Panc1 (cell line): ENCODE measurements around the gene PSRC1. TPM values are rescaled to one million over a fixed set of nuclear protein-coding genes. Genes with fewer than 3 reads are reported as not detected.

Experiments used
- ATAC-seq: fragments of 200-7000 bp; cut with Tn5 transposase; 2 replicates; pipeline ENCODE4 v1.9.1; 2020; ENCODE audit warnings: mild to moderate bottlenecking, moderate library complexity
- BruUV-seq: library from RNA; stranded (reverse); fragments of 400-500 nt; replicated peaks from 2 replicates; lab custom pipeline; 2021; lab: Mats Ljungman, UMichigan
- CTCF ChIA-PET: fragments of 300-600 bp; sonication (Branson Sonifier 250); formaldehyde crosslinking; loops from one replicate; lab custom pipeline; 2022; ENCODE audit warnings: antibody characterized with exemption; lab: Charles Lee
- POLR2A ChIA-PET: fragments of 300-600 bp; sonication (Branson Sonifier 250); formaldehyde crosslinking; loops from one replicate; lab custom pipeline; 2022; ENCODE audit warnings: antibody characterized with exemption; lab: Charles Lee
- DNase-seq: peaks from one replicate; pipeline ENCODE4 v3.0.0-alpha.2; 2010; ENCODE audit warnings: low read depth, low spot score
- H3K27ac ChIP-seq: 2 replicates; pipeline ENCODE4 v1.5.1; 2011; ENCODE audit warnings: mild to moderate bottlenecking, low read length, inconsistent platforms
- H3K27me3 ChIP-seq: fragments of 200-500 bp; sonication (Bioruptor generic); 2 replicates; pipeline ENCODE4 v1.6.0; 2014; ENCODE audit warnings: low read length, inconsistent platforms; ENCODE audit not compliant: control insufficient read depth, insufficient read depth
- H3K36me3 ChIP-seq: fragments of 200-500 bp; sonication (Bioruptor generic); 2 replicates; pipeline ENCODE4 v1.5.1; 2014; ENCODE audit warnings: inconsistent platforms, mild to moderate bottlenecking, low read length, moderate library complexity; ENCODE audit not compliant: control insufficient read depth, insufficient read depth
- H3K4me1 ChIP-seq: 2 replicates; pipeline ENCODE4 v1.5.1; 2011; ENCODE audit warnings: inconsistent platforms, mild to moderate bottlenecking, low read length, moderate library complexity; ENCODE audit not compliant: control insufficient read depth, insufficient read depth
- H3K4me3 ChIP-seq, 2 experiments: 2 replicates each; pipeline ENCODE4 v1.5.1; 2011 to 2012; ENCODE audit warnings: low read depth in 2 of 2, low read length in 2 of 2, mild to moderate bottlenecking in 2 of 2, inconsistent platforms in 1 of 2, moderate library complexity in 1 of 2
- H3K9me3 ChIP-seq: fragments of 200-500 bp; sonication (Bioruptor generic); 2 replicates; pipeline ENCODE4 v1.5.1; 2014; ENCODE audit warnings: low read depth, mild to moderate bottlenecking, inconsistent platforms, low read length, moderate library complexity; ENCODE audit not compliant: control insufficient read depth, insufficient read depth
- CTCF ChIP-seq: fragments of 450-650 bp; IDR thresholded peaks from 2 replicates; pipeline ENCODE4 v1.5.1; 2017; ENCODE audit warnings: mild to moderate bottlenecking
- POLR2AphosphoS5 ChIP-seq: IDR thresholded peaks from 2 replicates; pipeline ENCODE4 v1.6.1; 2012; ENCODE audit warnings: mild to moderate bottlenecking, low read depth, low read length, moderate library complexity
- REST ChIP-seq, 2 experiments: IDR thresholded peaks; 2 replicates each; pipeline ENCODE4 v1.6.1; 2011 to 2012; ENCODE audit warnings: low read depth in 2 of 2, control low read depth in 1 of 2, low read length in 1 of 2, mild to moderate bottlenecking in 1 of 2, moderate library complexity in 1 of 2; ENCODE audit not compliant: insufficient read depth in 1 of 2
- SIN3A ChIP-seq: IDR thresholded peaks from 2 replicates; pipeline ENCODE4 v1.6.1; 2012; ENCODE audit warnings: low read depth, mild to moderate bottlenecking, low read length, moderate library complexity, borderline replicate concordance; ENCODE audit not compliant: insufficient read depth
- TCF7L2 ChIP-seq: IDR thresholded peaks from 2 replicates; pipeline ENCODE4 v1.6.1; 2011; ENCODE audit warnings: mild to moderate bottlenecking, low read depth, low read length, inconsistent platforms
- in situ Hi-C: cut with HindIII; loops from 2 replicates; pipeline ENCODE4 v1.10.0; 2016; ENCODE audit warnings: low sequenced_read_pairs, low pct_unique_long_range_greater_than_20kb
- intact Hi-C: fragments of 100-400 bp; cut with micrococcal nuclease; formaldehyde crosslinking; loops from one replicate; pipeline ENCODE4 v1.10.0; 2022; ENCODE audit not compliant: unreplicated experiment
- total RNA-seq: library from RNA; stranded (reverse); gene quantifications from one replicate; pipeline ENCODE4 v1.2.1, GENCODE V29; 2021; ENCODE audit not compliant: unreplicated experiment

The PSRC1 gene
- total RNA-seq, 1 experiment from 2014 or later, result 40.6 TPM

DNA sequence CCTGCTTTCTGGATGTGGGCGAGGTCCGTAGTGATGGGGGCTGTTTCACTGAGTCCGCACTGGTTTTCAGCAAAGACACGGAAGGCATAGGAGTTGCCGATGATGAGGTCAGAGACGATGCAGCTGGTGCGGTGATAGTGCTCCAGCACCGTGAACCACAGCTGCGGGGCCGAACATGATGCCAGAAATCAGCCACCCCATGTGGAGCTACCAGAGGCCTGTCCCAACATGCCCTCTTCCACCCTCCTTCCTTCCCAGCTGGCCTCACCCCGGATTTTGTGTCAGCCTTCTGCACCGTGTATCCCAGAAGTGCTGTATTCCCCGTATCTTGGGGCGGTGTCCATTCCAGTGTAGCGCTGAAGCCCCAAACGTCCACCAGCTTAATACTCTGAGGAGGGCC, 13.8 kb upstream of the PSRC1 start:
- POLR2A ChIA-PET, result no interaction called here
- no TSS peak for BruUV-seq
- CTCF ChIA-PET, result no interaction called here

GRCh38 chr1:109295712-109296415, 12.9 kb upstream of the PSRC1 start:
- Histone ChIP-seq H3K36me3 (no peaks in the 10 kb centered on the region), H3K4me3 (no peak overlapping the region), H3K27ac (no peak overlapping the region), H3K27me3 (no peaks in the 10 kb centered on the region), H3K4me1 (no peaks in the 10 kb centered on the region), H3K9me3 (no peaks in the 10 kb centered on the region)
- POLR2A ChIA-PET, result interaction anchor here (0.6 kb wide), 1 partner anchor 11 kb away, joined by 3 read pairs; no protein-coding TSS in a partner anchor
- in situ Hi-C loops, result no loop called here
- intact Hi-C loops, result no loop called here
- TF ChIP-seq CTCF, result no peak
- no peak for TF ChIP-seq REST (IDR thresholded peaks at IDR 0.05; ENCODE audit: insufficient read depth in 1 of 2, low read depth in 2 of 2, low read length in 1 of 2)
- TF ChIP-seq POLR2AphosphoS5, result no peak
- TF ChIP-seq TCF7L2, result no peak
- no peak for TF ChIP-seq SIN3A
- BruUV-seq, result no TSS peak
- ATAC-seq, result no peak
- no peak for DNase-seq
- CTCF ChIA-PET, result no interaction called here

More for the DNA sequence above, 13.8 kb upstream of the PSRC1 start:
- TF ChIP-seq REST (IDR thresholded peaks at IDR 0.05; ENCODE audit: insufficient read depth in 1 of 2, low read depth in 2 of 2, low read length in 1 of 2), result no peak
- no peak for TF ChIP-seq CTCF
- no peak for TF ChIP-seq POLR2AphosphoS5
- TF ChIP-seq SIN3A, result no peak
- TF ChIP-seq TCF7L2, result no peak
- Histone ChIP-seq H3K4me3 (no peak overlapping the region), H3K9me3 (no peaks in the 10 kb centered on the region), H3K27ac (no peak overlapping the region), H3K27me3 (no peaks in the 10 kb centered on the region), H3K4me1 (no peaks in the 10 kb centered on the region), H3K36me3 (no peaks in the 10 kb centered on the region)
- ATAC-seq (no peak), DNase-seq (no peak)
- intact Hi-C loops (no loop called here), in situ Hi-C loops (no loop called here)
